PC-3 (cell line): Measurements from ENCODE around the gene CLRN1.

ENCODE experiments used
- EZH2 ChIP-seq: fragments of 300-600 bp; sonication (generic); IDR thresholded peaks from one replicate; pipeline ENCODE4 v1.6.1; 2017; ENCODE audit warnings: antibody characterized with exemption, mild to moderate bottlenecking, low read length; ENCODE audit not compliant: unreplicated experiment
- TF ChIP-seq, protein P1 (sequence below): fragments of 300-600 bp; sonication (generic); conservative IDR thresholded peaks from 2 replicates; pipeline ENCODE4 v1.5.1; 2017; ENCODE audit warnings: antibody characterized with exemption, low read depth, mild to moderate bottlenecking, low read length

DNA sequence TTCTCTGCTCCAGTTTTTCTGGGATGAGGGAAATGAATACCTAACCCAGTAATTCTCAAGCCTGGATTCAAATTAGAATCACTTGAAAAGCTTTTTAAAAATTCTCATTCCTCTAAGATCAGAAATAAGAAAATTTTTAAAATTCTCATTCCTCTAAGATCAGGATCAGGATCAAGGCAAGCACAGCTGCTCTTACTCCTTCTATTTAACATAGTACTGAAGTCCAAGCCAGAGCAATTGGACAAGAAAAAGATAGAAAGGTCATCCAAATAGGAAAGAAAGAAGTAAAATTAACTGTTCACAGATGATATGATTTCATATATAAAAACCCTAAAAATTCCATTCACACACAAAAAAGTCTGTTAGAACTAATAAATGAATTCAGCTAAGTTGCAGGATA is 24.2 kb upstream of the CLRN1 start:
- TF ChIP-seq, protein P1, sequence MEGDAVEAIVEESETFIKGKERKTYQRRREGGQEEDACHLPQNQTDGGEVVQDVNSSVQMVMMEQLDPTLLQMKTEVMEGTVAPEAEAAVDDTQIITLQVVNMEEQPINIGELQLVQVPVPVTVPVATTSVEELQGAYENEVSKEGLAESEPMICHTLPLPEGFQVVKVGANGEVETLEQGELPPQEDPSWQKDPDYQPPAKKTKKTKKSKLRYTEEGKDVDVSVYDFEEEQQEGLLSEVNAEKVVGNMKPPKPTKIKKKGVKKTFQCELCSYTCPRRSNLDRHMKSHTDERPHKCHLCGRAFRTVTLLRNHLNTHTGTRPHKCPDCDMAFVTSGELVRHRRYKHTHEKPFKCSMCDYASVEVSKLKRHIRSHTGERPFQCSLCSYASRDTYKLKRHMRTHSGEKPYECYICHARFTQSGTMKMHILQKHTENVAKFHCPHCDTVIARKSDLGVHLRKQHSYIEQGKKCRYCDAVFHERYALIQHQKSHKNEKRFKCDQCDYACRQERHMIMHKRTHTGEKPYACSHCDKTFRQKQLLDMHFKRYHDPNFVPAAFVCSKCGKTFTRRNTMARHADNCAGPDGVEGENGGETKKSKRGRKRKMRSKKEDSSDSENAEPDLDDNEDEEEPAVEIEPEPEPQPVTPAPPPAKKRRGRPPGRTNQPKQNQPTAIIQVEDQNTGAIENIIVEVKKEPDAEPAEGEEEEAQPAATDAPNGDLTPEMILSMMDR, result no peak
- no peak for TF ChIP-seq EZH2
